Immature natural killer cell (primary cell): ENCODE results near the gene ZNF724. TPM values are rescaled to one million over a fixed set of nuclear protein-coding genes. Genes with fewer than 3 reads are reported as not detected.
"Not testable (repeated sequence)": the region's sequence is repeated elsewhere in the genome, so short reads cannot be mapped to it uniquely, and the experiment has no call there.

Experiments
- DNase-seq, 3 donors: peaks; one replicate each; pipeline ENCODE4 v3.0.0; 2022; ENCODE audit warnings: mixed read lengths in 1 of 3
- H3K27ac Mint-ChIP-seq, 6 donors: one replicate each; pipeline ENCODE4 v1.8.0; 2020; ENCODE audit warnings: mixed read lengths in 6 of 6, mild to moderate bottlenecking in 5 of 6, inconsistent platforms in 4 of 6, moderate library complexity in 3 of 6
- H3K27me3 Mint-ChIP-seq, 3 donors: one replicate each; pipeline ENCODE4 v1.8.0; 2020 to 2021; ENCODE audit warnings: low read depth in 3 of 3, mild to moderate bottlenecking in 3 of 3, mixed read lengths in 3 of 3, moderate library complexity in 3 of 3, inconsistent platforms in 1 of 3
- H3K36me3 Mint-ChIP-seq, 3 donors: one replicate each; pipeline ENCODE4 v1.8.0; 2020; ENCODE audit warnings: mixed read lengths in 3 of 3, inconsistent platforms in 2 of 3, mild to moderate bottlenecking in 2 of 3
- H3K4me1 Mint-ChIP-seq, 2 donors: one replicate each; pipeline ENCODE4 v1.8.0; 2020; ENCODE audit warnings: inconsistent platforms in 2 of 2, mild to moderate bottlenecking in 2 of 2, mixed read lengths in 2 of 2, moderate library complexity in 1 of 2
- H3K4me3 Mint-ChIP-seq, 5 donors: one replicate each; pipeline ENCODE4 v1.8.0; 2020; ENCODE audit warnings: mild to moderate bottlenecking in 5 of 5, mixed read lengths in 5 of 5, inconsistent platforms in 3 of 5, moderate library complexity in 3 of 5
- H3K9me3 Mint-ChIP-seq, 6 donors: one replicate each; pipeline ENCODE4 v1.8.0; 2020; ENCODE audit warnings: mild to moderate bottlenecking in 6 of 6, mixed read lengths in 6 of 6, inconsistent platforms in 4 of 6, moderate library complexity in 3 of 6
- polyA plus RNA-seq, 3 donors: library from polyadenylated mRNA; unstranded; fragments of 300-500 nt; fragmentation: Illumina TruSeq; gene quantifications; one replicate each; pipeline ENCODE4 v1.2.3, GENCODE V29; 2021

ZNF724 gene
- 1 to 10 TPM in 1 of 3 donors, under 1 TPM in 1, not detected in 1; 0.77 to 2.4 TPM for polyA plus RNA-seq

DNA sequence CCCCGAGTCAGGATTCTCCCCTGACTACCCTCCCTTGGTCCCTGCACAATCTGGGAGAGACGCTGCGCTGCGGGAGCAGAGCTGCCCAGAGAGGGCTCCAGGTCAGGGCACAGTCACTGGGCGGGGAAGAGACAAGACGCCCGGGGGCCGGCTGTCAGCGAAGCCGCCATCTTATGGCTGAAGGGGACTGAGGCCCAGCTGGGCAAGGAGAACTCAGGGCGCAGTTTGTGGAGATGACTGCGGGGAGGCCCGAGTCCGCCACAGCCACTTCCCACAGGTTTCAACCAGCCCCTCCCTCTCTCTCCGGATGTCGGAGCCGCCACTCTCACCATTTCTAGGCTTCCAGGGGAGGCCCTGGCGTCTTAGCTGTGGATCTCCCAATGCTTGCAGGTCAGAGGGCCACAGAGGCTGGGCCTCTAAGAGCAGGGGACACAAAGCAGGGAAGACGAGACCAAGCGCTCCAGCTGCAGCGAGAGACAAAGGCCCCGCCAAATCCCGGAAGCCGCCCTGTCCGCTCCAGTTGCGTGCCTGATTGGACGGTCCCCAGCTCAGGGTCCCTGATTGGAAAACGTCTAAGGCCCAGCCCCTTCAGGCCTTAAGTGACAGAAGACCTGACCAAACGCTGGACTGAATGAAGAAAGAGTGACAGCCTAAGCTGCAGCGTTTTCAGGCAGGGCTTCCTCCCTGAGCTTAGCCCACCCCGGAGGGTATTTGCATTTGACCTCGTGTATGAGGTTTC is at the start of gene ZNF724:
Gene ZNF724 (minus strand): TSS at position 484 of the 739 bp plus-strand sequence. CDS start 152 bp downstream, at position 332.
- Mint-ChIP-seq H3K4me3 (peak within 1 kb of the TSS; percentile 93 to 98 (median 97)), H3K4me1 (peaks cover 10 to 31% of the 10 kb centered on the region in 2 donors)

DNA sequence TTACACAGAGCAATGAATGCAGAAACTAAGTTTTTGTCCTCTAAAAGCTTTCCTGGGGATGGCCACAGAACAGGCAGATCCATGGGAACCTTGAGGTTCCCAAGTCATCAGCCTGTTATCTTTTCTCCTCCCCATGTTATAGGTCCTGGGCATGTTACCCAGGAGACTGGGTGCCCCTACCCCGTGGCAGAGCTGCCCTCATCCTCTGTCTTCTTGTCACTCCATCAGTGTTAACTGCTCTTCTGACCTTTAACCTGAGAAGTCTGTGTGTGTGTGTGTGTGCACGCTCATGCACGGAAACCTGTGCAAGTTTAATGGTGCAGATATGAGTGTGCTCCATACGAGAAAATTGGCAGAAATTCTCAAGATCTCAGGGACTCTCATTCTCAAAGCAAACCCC is 43.9 kb upstream of the ZNF724 start:
- no peak overlapping the region for H3K4me3 Mint-ChIP-seq
- H3K4me1 Mint-ChIP-seq: no peaks in the 10 kb centered on the region
- no peaks in the 10 kb centered on the region for H3K36me3 Mint-ChIP-seq
- H3K27me3 Mint-ChIP-seq: no peaks in the 10 kb centered on the region
- no peak overlapping the region for H3K27ac Mint-ChIP-seq
- peaks cover 0 to 13% (median 4%) of the 10 kb centered on the region in 6 donors for H3K9me3 Mint-ChIP-seq
- no peak for DNase-seq

More for the DNA sequence above, at the start of gene ZNF724:
- Mint-ChIP-seq H3K27me3 (peaks cover 0 to 2% (median 0%) of the 10 kb centered on the region in 3 donors), H3K36me3 (peaks cover 4 to 19% (median 4%) of the 10 kb centered on the region in 3 donors), H3K9me3 (no peaks in the 10 kb centered on the region), H3K27ac (peak within 1 kb of the TSS; percentile 86 to 97 (median 90))
- DNase-seq: peak; percentile 87 to 90 (median 89)

DNA sequence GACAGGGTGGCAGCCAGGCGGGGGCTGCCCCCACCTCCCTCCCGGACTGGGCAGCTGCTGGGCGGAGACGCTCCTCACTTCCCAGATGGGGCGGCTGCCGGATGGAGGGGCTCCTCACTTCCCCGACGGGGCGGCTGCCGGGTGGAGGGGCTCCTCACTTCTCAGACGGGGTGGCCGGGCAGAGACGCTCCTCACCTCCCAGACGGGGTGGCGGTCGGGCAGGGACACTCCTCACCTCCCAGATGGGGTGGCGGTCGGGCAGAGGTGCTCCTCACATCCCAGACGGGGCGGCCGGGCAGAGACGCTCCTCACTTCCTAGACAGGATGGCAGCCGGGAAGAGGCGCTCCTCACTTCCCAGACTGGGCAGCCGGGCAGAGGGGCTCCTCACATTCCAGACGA is 39.8 kb upstream of the ZNF724 start:
- not testable (repeated sequence) for DNase-seq, H3K9me3 Mint-ChIP-seq, H3K27ac Mint-ChIP-seq, H3K4me3 Mint-ChIP-seq, H3K4me1 Mint-ChIP-seq, H3K27me3 Mint-ChIP-seq, H3K36me3 Mint-ChIP-seq

DNA sequence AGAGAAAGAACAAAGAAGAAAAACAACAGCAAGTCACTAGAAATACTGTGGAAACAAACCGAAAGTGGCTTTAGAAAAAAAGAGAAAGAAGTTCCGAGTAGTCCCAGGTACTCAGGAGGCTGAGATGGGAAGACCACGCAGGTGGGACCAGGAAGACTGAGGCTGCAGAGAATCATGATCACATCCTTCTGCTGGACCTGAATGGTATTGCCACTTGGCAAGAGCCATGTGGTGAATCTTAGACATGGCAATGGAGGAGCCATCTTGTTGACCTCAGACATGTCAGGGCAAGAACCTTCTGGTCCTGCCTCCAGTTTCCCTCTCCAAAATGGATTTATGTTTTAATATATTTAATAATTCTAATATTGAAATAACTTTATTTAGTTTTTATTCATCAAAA is 37.4 kb upstream of the ZNF724 start:
- no peak for DNase-seq
- no peak overlapping the region for H3K27ac Mint-ChIP-seq
- H3K36me3 Mint-ChIP-seq: no peaks in the 10 kb centered on the region
- H3K27me3 Mint-ChIP-seq: peaks cover 0 to 3% (median 0%) of the 10 kb centered on the region in 3 donors
- peaks cover 0 to 6% (median 1%) of the 10 kb centered on the region in 6 donors for H3K9me3 Mint-ChIP-seq
- no peak overlapping the region for H3K4me3 Mint-ChIP-seq
- peaks cover 4 to 7% of the 10 kb centered on the region in 2 donors for H3K4me1 Mint-ChIP-seq

DNA sequence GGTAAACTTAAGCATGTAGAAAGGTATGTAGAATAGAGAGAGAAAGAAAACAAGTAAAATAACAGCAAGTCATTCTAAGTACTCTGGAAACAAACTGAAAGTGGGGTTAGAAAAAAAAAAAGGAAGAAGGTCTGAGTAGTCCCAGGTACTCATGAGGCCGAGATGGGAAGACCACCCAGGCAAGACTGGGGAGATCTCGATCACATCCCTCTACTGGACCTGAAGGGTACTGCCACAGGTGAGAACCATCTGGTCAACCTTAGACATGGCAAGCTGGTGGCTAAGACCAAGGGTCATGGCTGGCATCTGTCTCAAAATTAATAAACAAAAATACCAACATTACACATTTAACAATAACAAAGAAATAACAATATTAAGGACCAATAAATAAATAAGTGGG is 36.3 kb upstream of the ZNF724 start:
- no peak for DNase-seq
- H3K4me3 Mint-ChIP-seq: no peak overlapping the region
- H3K27me3 Mint-ChIP-seq: peaks cover 0 to 3% (median 2%) of the 10 kb centered on the region in 3 donors
- H3K4me1 Mint-ChIP-seq: peaks cover 4 to 7% of the 10 kb centered on the region in 2 donors
- peaks cover 0 to 6% (median 1%) of the 10 kb centered on the region in 6 donors for H3K9me3 Mint-ChIP-seq
- no peak overlapping the region for H3K27ac Mint-ChIP-seq
- no peaks in the 10 kb centered on the region for H3K36me3 Mint-ChIP-seq

DNA sequence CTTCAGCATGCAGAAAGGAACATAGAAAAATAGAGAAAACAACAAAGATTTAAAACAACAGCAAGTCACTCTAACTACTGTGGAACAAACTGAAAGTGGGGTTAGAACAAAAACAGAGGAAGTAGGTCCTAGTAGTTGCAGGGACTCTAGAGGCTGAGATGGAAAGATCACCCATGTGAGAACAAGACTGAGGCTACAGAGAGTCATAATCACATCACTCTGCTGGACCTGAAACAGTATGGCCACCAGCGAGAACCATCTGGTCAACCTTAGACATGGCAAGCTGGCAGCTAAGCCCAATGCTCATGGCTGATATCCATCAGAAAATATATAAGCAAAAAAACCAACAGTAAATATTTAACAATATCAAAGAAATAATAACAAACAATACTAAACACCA is 35.8 kb upstream of the ZNF724 start:
- DNase-seq: no peak
- H3K9me3 Mint-ChIP-seq: peaks cover 0 to 6% (median 1%) of the 10 kb centered on the region in 6 donors
- H3K27ac Mint-ChIP-seq: no peak overlapping the region

DNA sequence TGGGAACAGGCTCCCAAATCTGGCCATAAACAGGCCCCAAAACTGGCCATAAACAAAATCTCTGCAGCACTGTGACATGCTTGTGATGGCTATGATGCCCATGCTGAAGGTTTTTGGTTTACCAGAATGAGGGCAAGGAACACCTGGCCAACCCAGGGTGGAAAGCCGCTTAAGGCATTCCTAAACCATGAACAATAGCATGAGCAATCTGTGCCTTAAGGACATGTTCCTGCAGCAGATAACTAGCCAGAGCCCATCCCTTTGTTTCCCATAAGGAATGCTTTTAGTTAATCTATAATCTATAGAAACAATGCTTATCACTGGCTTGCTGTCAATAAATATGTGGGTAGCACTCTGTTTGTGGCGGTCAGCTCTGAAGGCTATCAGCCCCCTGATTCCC is 35.1 kb upstream of the ZNF724 start:
- not testable (repeated sequence) for H3K27me3 Mint-ChIP-seq, H3K4me1 Mint-ChIP-seq, H3K27ac Mint-ChIP-seq, H3K4me3 Mint-ChIP-seq, DNase-seq, H3K36me3 Mint-ChIP-seq, H3K9me3 Mint-ChIP-seq

More for the DNA sequence above, 35.8 kb upstream of the ZNF724 start:
- H3K36me3 Mint-ChIP-seq: no peaks in the 10 kb centered on the region
- H3K27me3 Mint-ChIP-seq: peaks cover 0 to 3% (median 2%) of the 10 kb centered on the region in 3 donors
- H3K4me1 Mint-ChIP-seq: peaks cover 4 to 7% of the 10 kb centered on the region in 2 donors
- H3K4me3 Mint-ChIP-seq: no peak overlapping the region

DNA sequence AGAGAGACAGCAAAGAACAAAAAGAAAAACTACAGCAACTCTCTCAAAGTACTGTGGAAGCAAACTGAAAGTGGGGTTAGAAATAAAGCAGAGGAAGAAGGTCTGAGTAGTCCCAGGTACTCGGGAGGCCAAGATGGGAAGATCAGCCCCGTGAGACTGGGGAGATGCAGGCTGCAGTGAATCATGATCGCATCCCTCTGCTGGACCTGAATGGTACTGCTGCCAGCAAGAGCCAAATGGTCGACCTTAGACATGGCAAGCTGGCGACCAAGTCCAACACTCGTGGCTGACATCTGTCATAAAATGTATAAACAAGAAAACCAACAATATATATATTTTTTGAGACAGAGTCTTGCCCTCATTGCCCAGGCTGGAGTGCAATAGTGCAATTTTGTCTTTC is 33.7 kb upstream of the ZNF724 start:
- H3K4me1 Mint-ChIP-seq: peaks cover 4 to 7% of the 10 kb centered on the region in 2 donors
- H3K27ac Mint-ChIP-seq: no peak overlapping the region
- DNase-seq: peak; percentile 37 to 42 (median 41)
- peaks cover 0 to 3% (median 2%) of the 10 kb centered on the region in 3 donors for H3K27me3 Mint-ChIP-seq
- H3K36me3 Mint-ChIP-seq: no peaks in the 10 kb centered on the region
- H3K4me3 Mint-ChIP-seq: no peak overlapping the region
- peaks cover 0 to 6% (median 1%) of the 10 kb centered on the region in 6 donors for H3K9me3 Mint-ChIP-seq

DNA sequence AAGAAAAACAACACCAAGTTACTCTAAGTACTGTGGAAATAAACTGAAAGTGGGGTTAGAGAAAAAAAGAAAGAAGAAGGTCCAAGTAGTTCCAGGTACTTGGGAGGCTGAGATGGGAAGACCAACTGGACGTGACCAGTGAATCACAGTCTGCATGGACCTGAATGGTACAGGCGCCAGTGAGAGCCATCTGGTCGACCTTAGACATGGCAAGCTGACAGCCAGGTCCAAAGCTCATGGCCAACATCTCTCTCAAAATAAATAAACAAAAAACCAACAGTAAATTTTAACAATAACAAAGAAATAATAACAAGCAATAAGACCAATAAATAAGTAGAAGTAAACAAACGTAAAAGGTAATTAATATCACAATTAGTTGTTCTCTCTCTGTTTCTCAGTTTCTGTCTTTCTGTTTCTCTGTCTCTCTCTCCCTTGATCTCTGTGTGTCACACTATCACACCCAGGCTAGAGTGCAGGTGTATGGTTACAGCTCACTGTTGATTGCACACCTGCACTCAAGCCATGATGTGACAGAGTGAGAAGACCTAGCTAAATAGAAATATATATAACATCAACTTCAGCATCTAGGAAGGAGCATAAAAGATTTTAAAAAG is 31.6 kb upstream of the ZNF724 start:
- Mint-ChIP-seq H3K4me1 (peaks cover 4 to 7% of the 10 kb centered on the region in 2 donors), H3K27me3 (peaks cover 0 to 3% (median 2%) of the 10 kb centered on the region in 3 donors), H3K9me3 (peaks cover 0 to 2% (median 0%) of the 10 kb centered on the region in 6 donors), H3K27ac (no peak overlapping the region), H3K4me3 (no peak overlapping the region), H3K36me3 (no peaks in the 10 kb centered on the region)
- no peak for DNase-seq

DNA sequence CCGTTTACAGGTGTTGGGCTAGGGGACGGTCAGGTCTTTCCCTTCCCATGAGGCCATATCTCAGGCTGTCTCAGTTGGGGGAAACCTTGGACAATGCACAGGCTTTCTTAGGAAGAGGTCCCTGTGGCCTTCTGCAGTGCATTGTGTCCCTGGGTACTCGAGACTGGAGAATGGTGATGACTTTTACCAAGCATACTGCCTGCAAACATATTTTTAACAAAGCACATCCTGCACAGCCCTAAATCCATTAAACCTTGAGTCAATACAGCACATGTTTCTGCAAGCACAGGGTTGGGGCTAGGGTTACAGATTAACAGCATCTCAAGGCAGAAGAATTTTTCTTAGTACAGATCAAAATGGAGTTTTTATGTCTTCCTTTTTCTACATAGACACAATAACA is 27.9 kb upstream of the ZNF724 start:
- not testable (repeated sequence) for H3K36me3 Mint-ChIP-seq, H3K4me1 Mint-ChIP-seq, H3K27ac Mint-ChIP-seq

DNA sequence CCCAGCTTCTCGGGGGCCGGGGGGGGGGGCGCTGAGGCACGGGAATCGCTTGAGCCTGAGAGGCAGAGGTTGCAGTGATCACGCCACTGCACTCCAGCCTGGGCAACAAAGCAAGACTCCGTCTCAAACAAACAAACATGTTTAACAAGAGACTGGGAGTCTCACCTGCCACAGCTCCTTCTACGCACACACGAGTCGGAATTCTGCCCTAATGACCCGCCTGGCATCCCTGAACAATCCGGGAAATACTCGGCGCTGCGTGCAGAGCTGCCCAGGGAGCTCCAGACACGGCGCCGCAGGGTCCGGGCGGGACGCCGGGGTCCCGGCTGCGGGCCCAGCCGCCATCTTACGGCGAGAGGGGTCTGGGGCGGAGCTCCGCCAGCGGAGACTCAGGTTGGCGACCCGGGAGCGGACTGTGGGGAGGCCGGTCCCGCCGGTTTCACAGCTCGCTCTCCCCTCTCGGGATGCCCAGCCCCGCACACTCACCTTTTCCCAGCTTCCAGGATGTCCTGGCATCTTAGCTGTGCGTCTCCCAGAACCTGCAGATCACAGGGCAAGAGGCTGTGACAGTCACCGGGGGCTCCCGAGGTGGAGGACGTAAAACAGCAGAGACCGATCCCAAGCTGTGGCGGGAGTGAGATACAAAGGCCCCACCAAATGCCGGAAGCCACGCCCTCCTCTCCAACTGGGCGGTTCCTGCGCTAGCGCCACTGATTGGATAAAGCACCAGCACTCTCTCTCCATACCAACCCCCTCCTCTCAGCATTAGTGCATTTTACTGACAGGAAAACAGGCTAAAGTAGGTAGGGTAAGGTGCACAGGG is 23.6 kb upstream of the ZNF724 start:
- H3K36me3 Mint-ChIP-seq: peaks cover 5 to 9% (median 6%) of the 10 kb centered on the region in 3 donors
- peak overlapping the region; percentile 95 to 99 (median 98) for H3K4me3 Mint-ChIP-seq
- peaks cover 31 to 33% of the 10 kb centered on the region in 2 donors for H3K4me1 Mint-ChIP-seq
- H3K27me3 Mint-ChIP-seq: peaks cover 0 to 2% (median 2%) of the 10 kb centered on the region in 3 donors
- H3K27ac Mint-ChIP-seq: peak overlapping the region; percentile 86 to 95 (median 94)
- peak; percentile 88 to 89 (median 88) for DNase-seq
- no peaks in the 10 kb centered on the region for H3K9me3 Mint-ChIP-seq

More for the DNA sequence above, 27.9 kb upstream of the ZNF724 start:
- DNase-seq, H3K9me3 Mint-ChIP-seq, H3K27me3 Mint-ChIP-seq, H3K4me3 Mint-ChIP-seq: not testable (repeated sequence)

DNA sequence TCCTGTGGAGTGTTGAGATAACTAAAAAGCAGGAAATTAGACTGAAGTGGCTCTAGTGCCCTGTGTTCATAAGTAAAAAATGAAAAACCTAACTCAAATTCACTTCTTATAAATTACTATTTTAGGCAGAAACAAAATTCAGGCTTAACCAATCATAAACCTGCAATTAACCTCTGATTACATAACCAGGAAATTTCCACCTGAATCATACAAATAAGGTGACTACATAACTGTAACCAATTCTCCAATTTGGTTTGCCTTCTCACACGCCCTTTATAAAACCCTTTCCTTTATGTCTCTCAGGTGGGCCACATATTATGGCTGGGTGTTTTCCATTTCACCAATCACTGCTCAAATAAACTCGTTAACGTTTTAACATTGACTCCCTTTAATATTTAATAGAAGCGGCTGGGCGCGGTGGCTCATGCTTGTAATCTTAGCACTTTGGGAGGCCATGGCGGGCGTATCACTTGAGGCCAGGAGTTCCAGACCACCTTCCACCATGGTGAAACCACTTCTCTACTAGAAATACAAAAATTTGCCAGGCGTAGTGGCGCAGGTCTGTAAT is 22.9 kb upstream of the ZNF724 start:
- peak in 1 of 3 donors; percentile 10 for DNase-seq
- Mint-ChIP-seq H3K4me3 (peak overlapping the region; percentile 91 to 99 (median 98)), H3K9me3 (no peaks in the 10 kb centered on the region), H3K4me1 (peaks cover 31 to 33% of the 10 kb centered on the region in 2 donors), H3K27me3 (peaks cover 0 to 2% (median 2%) of the 10 kb centered on the region in 3 donors), H3K27ac (peak overlapping the region; percentile 86 to 93 (median 89)), H3K36me3 (peaks cover 6 to 11% (median 8%) of the 10 kb centered on the region in 3 donors)

DNA sequence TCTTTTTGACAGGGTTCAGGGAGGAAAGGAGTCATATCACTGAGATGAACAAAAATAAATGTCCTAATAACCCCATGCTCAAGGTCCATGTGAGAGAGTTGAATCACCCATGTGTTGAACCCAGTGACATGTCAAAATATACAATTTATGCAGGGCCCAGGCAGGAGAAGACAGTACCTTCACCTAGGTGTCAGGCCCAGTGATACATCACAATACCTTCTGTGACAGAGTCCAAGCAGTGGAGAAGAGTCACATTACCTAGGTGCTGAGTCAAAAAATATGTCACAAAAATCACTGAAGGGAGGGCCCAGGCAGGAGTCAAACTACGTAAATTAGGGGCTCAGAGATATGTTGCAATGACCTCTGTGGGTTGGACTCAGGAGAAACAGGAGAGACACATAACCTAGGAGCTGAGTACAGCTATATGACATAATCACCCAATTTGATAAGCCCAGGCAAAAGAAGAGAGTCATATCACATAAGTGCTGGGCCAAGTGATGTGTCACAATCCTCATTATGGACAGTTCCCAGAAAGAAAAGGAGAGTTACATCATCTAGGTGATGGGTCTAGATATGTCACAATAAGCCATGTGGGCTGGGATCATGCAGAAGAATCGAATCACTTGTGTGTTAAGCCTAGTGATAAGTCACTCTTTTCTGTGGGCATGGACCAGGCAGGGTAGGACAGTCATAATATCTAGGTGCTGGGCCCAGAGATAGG is 13.8 kb upstream of the ZNF724 start:
- Mint-ChIP-seq H3K27me3 (peaks cover 0 to 3% (median 0%) of the 10 kb centered on the region in 3 donors), H3K4me1 (peaks cover 0 to 12% of the 10 kb centered on the region in 2 donors), H3K27ac (peak overlapping the region in 1 of 6 donors; percentile 55), H3K4me3 (no peak overlapping the region), H3K9me3 (no peaks in the 10 kb centered on the region), H3K36me3 (peaks cover 23 to 41% (median 26%) of the 10 kb centered on the region in 3 donors)
- DNase-seq: no peak
